G401.6 (cell line): ENCODE data around the gene RBM47.
"Not testable (repeated sequence)": the region's sequence is repeated elsewhere in the genome, so short reads cannot be mapped to it uniquely, and the experiment has no call there.

Source experiments
- FAIRE-seq: peaks from 2 replicates; lab custom pipeline; 2012; peaks lifted over from hg19 to GRCh38; lab: Jason Lieb, UNC

The RBM47 gene

DNA sequence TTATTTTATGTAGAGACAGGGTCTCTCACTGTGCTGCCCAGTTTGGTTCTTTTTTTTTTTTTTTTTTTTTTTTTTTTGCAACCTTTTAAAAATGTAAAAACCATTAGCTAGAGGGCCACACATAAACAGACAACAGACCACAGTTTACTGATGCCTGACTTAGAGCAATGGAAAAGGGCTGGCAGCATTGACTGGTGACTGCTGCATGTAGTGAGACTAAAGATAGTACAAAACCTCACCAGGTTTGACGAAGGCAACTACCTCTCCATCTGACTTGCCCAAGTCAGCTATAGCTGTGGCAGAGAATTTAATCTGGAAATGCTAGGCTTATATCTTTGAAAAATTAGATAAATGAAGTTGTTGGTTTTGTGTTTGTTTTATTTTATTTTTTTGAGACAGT, 102.9 kb downstream of the RBM47 start:
- FAIRE-seq: no peak

DNA sequence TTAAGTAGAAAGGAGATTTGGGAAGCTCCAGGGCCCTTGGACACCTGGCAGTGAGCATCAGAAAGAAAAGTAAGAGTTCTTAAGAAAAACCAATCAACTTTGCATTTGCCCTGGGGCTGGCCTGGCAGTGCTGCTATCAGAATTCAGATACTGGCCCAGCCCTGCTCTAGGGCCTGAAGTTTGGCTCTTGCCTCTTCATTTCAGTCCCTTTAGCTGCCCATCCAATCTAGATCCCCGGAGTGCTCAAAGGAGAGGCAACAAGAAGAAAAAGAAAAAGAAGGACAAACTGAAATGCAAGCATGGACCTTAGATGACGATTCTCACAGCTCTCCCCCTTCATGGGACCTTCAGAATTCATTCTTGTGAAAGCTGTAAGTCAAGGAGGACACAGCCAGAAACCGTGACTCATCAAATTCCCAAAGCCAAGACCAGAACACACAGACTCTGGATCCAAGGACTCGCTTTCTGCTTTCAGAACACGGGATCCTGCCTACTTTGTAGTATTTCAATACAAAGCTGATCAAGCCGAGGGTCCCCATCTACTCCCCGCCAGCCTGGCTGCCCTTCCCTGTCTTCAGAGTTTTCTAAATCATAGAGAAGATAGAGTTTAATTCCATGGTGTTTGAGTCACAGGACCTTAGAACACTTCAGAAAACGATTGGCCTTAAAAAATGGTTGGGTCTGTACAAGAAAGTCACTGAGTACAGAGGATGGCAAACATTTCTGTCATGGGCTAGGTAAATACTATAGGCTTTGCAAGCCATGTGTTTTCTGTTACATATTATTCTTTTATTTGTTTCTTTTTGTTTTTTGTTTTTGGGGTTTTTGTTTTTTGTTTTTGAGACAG, 103.7 kb downstream of the RBM47 start:
- FAIRE-seq: no peak

DNA sequence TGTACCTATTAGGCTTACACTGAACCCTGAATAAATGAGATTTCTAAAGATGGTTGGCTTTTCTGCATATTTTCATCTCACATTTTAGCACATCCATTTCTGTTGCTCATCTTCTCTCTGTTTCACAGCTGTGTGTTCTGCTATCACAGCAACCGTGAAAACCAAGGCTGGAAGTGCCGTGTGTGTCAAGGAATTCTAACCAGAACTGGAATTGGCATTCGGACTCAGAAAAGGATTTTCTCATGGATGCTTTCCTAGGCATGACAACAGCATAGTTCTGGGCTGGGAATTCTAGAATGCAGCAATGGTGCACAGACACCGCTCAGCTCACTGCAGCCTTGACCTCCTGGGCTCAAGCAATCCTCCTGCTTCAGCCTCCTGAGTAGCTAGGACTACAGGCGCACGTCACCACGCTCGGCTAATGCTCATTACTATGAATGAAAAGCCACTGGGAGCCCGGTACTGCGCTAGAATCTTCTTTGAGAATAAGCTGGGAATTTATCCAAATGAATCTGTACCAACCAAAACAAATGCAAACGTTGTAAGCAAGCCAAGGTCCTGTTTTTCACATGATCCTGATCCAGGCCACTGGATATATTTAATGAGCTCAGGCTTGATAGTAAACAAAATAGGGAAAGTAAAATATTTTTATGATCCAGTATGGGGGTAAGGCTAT, 105.2 kb downstream of the RBM47 start:
- FAIRE-seq: no peak

DNA sequence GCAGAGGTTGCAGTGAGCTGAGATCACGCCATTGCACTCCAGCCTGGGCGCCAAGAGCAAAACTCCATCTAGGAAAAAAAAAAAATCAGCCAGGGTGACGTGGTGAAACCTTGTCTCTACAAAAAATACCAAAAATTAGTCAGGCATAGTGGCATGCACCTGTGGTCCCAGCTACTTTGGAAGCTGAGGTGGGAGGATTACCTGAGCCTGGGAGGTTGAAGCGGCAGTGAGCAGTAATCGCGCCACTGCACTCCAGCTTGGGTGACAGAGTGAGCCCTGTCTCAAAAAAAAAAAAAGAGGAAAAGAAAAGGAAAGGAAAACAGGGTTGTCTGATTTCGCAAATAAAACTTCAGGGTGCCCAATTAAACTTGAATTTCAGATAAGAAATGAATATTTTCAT, 106.1 kb downstream of the RBM47 start:
- no peak for FAIRE-seq

DNA sequence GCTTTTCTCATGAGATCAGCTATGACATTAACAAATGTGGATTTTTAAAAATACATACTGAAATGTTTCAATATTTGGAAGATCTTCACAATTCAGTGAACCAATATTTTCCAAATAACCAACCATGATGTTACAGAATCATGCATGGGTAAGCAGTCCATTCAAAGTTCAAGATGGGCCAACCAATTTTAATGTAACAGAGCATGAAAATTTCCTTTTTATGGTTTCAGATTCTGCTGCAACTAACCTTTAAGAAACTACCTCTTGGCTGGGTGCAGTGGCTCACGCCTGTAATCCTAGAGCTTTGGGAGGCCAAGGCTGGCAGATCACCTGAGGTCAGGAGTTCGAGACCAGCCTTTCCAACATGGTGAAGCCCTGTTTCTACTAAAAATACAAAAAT, 107.7 kb downstream of the RBM47 start:
- FAIRE-seq: no peak

DNA sequence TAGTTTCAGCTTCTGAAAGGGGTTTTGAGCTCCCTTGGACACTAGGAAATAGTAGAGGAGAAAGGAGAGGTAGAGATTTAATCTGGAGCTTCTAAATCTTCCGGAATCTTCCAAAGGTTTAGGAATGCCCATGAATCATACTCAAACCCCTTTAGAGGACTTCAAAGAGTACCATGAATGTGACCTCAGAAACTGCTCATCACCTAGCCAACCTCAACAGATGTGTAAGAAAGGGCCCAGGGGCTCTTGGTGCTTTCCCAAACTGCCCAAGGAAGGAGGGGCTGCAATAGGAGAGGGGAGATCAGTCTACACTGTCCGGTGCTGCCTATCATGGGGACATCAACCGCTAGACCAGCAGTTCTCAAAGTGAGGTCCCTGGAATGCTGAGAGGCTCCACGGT, 109.1 kb downstream of the RBM47 start:
- FAIRE-seq: no peak

DNA sequence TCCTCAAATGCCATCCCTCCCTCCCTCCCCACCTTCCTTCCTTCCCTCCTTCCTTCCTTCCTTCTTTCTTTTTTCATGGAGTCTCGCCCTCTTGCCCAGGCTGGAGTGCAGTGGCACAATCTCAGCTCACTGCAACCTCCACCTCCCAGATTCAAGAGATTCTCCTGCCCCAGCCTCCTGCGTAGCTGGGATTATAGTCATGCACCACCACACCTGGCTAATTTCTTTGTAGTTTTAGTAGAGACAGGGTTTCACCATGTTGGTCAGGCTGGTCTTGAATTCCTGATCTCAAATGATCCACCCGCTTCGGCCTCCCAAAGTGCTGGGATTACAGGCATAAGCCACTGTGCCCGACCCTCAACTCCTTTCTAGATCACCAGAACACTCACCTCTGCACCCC, 112.6 kb downstream of the RBM47 start:
- not testable (repeated sequence) for FAIRE-seq

DNA sequence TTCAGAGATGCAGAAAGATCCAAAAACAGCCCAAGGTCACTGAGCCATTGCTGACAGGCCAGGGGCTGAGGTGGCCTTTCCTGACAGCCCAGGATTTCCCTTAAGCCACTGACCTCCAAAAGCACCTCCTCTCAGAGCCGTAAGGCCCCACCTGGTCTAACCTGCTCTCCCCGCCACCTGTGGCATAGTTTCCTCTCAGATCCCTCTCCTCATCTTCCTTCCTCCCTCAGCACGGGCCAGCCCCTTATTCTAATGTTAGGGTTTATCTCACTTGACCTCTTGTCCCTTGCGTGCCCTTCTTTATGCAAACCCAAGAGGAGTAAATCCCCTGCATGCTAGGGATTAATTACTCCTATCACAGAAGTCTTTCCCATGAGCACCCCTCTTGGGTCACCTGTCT, 113.0 kb downstream of the RBM47 start:
- FAIRE-seq: no peak

DNA sequence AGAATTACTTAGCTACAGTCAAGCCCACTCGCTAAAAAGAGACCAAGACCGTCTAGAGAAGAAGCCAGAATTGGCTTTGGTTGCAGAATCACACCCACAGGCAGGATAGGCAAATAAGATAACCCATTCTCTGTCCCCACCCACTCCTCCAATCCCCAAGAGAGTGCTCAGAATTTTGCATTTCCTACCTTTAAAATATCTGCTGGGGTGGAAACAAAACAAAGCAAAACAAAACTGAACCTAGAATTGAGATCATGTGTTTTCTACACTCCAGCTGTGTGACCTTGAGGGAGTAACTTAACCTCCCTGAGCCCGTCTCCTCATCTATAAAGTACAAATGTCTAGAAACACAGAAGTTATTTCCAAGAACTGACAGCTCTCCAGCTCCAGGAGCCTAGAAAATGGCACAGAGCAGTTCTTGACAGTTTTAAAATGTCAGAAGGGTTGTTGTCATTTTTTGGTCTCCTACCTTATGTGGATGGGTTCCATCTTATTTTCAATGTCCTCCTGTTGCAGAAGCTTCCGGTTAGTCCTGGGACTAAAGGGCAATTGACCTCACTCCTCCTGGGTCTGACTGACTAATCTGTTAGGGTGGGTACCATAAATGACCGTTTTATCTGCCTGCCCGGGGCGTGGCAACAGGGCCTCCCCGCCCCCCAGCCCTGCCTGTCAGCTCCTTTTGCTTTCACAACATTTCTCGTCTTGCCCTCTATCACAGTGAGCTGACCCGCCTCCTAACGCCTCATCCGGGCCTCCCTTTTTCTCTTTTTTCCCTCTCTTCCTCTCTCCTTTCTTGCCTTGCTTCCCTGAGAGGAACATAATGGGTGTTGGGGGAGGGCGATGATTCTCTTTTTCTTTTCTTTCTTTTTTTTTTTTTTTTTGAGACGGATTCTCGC, 114.0 kb downstream of the RBM47 start:
- FAIRE-seq: no peak

DNA sequence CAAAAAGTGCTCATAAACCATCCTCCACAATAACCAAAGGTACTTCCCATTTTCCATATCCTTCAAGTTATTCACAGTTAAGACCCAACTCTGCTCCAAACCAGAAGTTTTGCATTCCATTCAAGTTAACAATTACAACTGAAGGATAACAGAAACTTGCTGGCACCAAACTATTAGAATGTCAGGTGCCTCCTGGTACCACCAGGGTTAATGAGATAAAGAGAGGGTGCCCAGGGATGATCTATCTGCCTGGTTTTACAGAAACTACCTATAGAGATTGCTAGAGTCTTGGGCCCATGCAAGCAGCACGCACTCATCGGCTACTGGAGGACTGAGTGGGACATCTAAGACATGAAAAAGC, 114.6 kb downstream of the RBM47 start:
- no peak for FAIRE-seq

DNA sequence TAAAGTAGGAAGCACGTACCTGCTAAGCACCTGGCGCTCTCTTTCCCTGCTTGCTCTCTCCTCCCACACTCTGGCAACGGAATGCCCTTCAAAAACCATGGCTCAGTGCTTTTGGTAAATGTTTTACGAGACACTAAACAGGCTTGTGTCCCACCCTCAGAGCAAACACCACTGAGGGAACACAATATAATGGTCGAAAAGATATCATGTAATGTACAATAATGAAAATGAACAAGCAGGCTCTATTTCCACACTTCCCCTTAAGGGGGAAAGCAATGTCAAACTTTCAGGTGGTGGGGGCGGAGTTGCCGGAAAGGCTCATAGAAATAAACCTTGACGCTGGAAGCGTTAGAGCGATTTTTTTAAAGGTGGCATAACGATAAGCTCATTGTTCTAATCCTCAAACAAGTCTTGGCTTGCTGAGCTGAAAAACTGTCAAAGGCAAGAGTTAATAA, 115.1 kb downstream of the RBM47 start:
- FAIRE-seq: no peak

DNA sequence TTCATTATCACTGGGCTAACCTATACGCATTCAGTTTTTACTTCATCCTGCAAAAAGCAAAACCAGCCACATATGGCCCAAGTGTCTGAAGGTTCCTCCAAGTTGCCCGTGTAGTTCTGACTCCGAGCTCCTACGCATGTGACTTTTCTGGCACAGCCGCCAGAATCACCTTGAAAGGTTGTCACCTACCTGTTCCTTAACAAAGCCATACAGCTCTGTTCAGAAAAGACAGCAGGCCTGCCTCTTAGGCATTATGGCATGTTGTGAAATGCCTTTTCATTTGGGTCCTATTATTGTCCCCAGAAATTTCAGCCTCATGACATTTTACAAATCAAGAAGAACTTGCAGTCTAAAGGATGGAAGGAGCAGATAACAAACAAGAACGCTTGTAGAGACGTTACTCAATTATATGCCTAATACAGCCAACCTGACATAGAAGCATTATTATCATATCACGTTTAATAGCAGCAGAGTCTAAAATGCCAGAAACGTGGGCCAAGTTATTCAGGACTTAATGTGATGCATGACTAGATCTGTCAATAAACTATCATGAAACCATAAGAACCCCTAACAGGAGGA, 118.5 kb downstream of the RBM47 start:
- no peak for FAIRE-seq

DNA sequence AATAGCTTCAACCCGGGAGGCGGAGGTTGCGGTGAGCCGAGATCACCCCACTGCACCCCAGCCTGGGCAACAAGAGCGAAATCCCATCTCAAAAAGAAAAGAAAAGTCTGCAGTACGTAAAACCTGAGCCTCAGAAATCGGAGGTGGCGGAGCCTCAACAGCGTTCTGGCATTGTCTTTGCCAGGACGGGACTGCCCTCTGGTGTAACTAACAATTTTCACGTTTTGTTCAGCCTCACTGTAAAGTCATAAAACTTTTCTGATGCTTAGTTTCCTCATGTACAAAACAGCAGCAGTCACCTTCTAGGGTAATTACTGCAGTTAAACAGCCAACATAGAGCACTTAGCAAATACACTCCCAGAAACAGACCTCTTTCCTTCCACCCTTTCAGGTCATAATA, 121.7 kb downstream of the RBM47 start:
- no peak for FAIRE-seq

DNA sequence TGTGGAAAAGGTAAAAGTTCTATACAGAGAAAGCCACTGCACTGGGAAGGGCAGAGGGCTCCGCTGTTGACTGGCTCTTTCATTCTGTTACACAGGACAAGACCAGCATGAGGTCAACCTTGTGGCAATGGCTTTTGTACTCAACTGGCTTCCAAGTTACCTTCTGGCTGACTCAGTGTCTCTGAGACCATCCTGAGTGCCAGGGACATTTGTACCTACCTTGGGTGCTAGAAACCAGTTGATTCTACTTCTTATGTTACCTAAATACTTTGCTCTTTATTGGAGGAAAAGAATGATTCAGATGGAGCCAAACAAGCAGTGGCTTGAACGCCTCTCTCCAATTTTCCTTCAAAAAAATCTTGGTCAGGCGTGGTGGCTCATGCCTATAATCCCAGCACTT, 123.2 kb downstream of the RBM47 start:
- no peak for FAIRE-seq

DNA sequence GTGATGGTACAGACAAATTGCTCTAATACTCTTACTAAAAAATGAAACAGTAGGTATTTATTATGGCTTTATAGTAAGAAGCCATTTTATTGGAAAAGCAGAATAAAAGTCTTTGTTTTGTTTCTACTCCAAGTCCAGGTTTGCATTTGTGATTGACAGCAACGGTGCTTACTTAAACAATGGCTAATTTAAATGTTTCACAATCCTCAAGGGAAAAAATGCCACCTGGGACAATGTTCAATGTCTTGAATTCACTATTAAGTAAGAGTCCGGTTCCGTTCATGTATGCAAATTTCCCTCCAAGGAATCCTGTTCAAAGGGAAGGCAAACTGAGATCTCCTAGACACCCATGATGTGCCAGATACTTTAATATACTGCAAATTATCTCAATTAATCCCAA, 123.6 kb downstream of the RBM47 start:
- FAIRE-seq: no peak

DNA sequence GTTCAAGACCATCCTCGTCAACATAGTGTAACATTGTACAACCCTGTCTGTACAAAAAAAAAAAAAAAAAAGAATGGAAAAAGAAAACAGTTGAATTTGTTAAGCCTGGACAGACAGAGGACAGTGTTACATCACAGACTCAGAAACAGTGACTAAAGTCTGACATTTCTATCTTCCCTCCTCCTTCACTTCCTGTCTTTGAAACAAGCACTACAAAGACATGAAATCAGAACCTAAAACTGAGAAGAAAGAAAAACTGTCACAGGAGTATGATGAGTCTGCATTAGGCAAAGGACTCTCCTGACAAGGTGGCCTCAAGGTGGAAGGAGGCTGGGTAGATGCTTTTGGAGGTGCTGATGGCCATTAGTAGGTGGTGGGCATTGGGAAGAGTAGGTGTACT, 126.7 kb downstream of the RBM47 start:
- FAIRE-seq: no peak

DNA sequence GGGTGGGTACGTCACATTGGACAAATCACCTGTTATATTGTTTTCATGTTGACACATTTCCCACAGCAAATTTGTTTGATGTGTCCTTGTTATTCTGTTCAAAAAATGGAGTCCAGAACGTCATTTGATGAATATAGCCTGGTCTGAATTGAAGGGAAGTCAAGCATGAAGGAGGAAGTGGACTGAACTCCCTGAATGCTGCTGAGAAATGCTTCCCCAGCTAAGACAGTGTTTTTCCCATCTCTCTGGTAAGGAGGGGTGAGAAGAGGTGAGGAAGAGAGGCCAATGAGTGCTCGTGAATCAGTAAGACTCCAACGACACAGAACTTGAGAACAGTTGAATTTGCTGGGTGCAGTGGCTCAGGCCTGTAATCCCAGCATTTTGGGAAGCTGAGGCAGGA, 127.4 kb downstream of the RBM47 start:
- FAIRE-seq: no peak

DNA sequence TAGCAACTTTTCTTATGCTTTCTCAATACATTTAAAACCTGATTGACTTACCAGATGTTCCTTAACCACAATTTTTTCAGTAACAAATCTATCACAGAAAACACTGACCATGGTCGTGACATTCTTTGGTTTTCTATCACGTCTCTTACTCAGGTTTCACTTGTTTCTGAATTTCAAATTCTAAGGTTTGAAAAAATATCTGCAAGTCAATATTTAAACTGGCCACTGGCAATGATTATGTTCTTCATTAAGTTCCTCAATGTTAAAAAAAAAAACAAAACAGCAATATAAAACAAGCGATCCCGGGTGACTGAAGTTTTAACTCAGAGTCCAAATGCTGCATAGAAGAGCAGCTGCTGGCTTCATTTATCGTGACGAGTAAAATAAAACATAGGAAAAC, 128.9 kb downstream of the RBM47 start:
- no peak for FAIRE-seq

DNA sequence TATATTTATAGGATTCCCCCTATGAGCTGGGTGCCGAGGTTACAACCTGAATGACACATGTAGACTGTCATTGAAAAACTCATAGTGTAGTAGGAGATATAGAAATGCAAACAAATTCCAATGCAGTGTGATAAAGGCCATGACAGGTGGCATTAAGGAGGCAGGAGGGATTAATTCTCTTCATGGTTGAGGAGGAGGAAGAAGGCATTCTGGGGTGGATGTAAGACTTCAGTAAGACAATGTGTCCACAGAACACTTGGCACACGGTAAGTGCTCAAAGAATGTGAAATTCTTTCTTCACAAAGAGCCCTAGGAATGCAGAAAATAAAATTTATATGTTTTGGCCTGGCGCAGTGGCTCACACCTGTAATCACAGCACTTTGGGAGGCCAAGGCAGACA, 136.5 kb downstream of the RBM47 start:
- FAIRE-seq: no peak

DNA sequence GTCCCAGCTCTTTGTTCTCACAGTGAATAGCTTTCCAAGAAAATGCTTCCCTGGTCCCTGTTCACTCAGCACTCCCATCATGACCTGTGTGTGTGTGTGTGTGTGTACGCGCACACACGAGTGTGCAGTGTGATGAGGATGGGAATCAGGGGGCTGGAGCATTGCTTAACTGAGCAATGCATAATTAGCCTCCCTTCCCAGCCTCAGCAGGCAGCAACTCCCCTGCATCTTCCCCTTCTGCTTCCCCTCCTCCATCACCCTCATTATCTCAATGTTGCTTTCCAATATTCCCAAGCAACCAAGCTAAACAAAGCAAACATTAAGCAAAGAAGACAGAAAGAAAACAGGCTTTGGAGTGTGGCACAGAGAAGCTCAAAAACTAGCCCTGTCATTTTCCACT, 137.0 kb downstream of the RBM47 start:
- FAIRE-seq: no peak

DNA sequence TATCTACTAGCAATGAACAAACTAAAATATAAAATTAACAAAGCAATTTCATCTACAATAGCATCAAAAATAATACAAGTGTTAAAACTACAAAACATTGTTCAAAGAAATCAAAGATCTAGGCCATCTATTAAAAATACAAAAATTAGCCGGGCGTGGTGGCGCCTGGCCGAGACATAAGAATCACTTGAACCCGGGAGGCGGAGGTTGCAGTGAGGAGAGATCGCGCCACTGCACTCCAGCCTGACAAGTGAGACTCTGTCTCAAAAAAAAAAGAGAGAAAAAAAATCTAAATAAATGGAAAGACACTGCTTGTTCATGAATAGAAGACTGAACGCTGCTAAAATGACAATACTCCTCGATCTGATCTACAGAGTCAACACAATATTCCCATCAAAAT, 139.2 kb downstream of the RBM47 start:
- no peak for FAIRE-seq

DNA sequence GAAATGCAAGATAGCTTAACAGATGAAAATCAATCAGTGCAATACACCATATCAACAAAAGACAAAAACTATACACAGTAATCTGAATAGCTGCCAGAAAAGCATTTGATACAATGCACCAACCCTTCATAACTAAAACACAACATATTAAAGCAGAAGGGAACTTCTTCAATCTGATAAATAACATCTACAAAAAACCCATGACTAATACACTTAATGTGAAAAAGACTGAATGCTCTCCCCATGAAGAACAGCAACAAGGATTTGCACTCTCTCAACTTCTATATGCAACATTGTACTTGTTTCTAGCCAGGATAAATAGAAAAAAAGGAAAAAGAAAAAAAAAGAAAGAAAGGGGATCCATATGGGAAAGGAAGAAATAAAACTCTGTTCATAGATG, 139.7 kb downstream of the RBM47 start:
- no peak for FAIRE-seq

DNA sequence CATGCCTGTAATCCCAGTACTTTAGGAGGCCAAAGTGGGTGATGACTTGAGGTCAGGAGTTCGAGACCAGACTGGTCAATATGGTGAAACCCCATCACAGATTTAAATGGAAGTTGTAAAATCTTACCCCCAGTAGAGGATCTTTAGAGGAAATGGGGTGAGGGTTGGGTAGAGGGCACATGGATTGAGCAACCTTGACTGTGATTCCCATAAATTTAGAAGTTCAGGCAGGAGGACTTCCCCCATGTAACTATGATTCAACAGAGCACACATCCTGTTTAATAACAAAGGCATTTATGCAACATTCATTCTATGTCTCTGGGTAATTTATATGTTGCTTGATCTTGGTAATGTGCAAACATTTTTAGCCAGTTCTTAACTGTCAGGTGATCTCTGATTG, 143.1 kb downstream of the RBM47 start:
- no peak for FAIRE-seq
